GM03348 (cell line): Measurements from ENCODE around the gene ANKRD30BL.
"Not testable (repeated sequence)": the region's sequence is repeated elsewhere in the genome, so short reads cannot be mapped to it uniquely, and the experiment has no call there.

Experiments used
- DNase-seq: peaks from one replicate; pipeline ENCODE4 v3.0.0; 2012; ENCODE audit warnings: low spot score

The ANKRD30BL gene

GRCh38 chr2:132161161-132162124, at the start of gene ANKRD30BL:
ANKRD30BL (minus strand) TSS chr2:132161952; CDS start chr2:132161705, 247 bp downstream.
- DNase-seq, result not testable (repeated sequence)

- not testable (repeated sequence) for DNase-seq
Measured at GRCh38 chr2:132202866-132203265, 41.1 kb upstream of the ANKRD30BL start.

- DNase-seq, result not testable (repeated sequence)
Measured at GRCh38 chr2:132192854-132193253, 31.1 kb upstream of the ANKRD30BL start.

- not testable (repeated sequence) for DNase-seq
Measured at GRCh38 chr2:132167100-132167499, 5.3 kb upstream of the ANKRD30BL start.

GRCh38 chr2:132162125-132162660, 441 bp upstream of the ANKRD30BL start:
- not testable (repeated sequence) for DNase-seq

GRCh38 chr2:132146774-132147173, 15.0 kb downstream of the ANKRD30BL start:
- peak; percentile 19 for DNase-seq
